Left ventricle myocardium inferior (tissue), 1 donor: ENCODE results near the gene FZD1. TPM values are rescaled to one million over a fixed set of nuclear protein-coding genes. Genes with fewer than 3 reads are reported as not detected.

Experiments used
- DNase-seq: peaks from one replicate; pipeline ENCODE4 v3.0.0-alpha.2; 2020
- H3K27ac ChIP-seq: fragments of 200-600 bp; replicated peaks from 2 replicates; pipeline ENCODE4 v1.8.0; 2021
- H3K27me3 ChIP-seq: fragments of 200-600 bp; 2 replicates; pipeline ENCODE4 v1.8.0; 2021; ENCODE audit warnings: low read depth
- H3K36me3 ChIP-seq: fragments of 200-600 bp; 2 replicates; pipeline ENCODE4 v1.8.0; 2021
- H3K4me1 ChIP-seq: fragments of 200-600 bp; 2 replicates; pipeline ENCODE4 v1.8.0; 2021
- H3K4me3 ChIP-seq: fragments of 200-600 bp; 2 replicates; pipeline ENCODE4 v1.8.0; 2021; ENCODE audit warnings: mild to moderate bottlenecking, moderate library complexity
- H3K9me3 ChIP-seq: fragments of 200-600 bp; replicated peaks from 2 replicates; pipeline ENCODE4 v1.8.0; 2021
- CTCF ChIP-seq: fragments of 200-600 bp; IDR thresholded peaks from 2 replicates; pipeline ENCODE4 v1.8.0; 2021; ENCODE audit warnings: antibody characterized with exemption, mild to moderate bottlenecking, borderline replicate concordance
- intact Hi-C: fragments of 100-400 bp; cut with micrococcal nuclease; formaldehyde crosslinking; loops from one replicate; pipeline ENCODE4 v1.11.0; 2022
- total RNA-seq: library from RNA; stranded (reverse); fragmentation: NEBNext Ultra II Directional; extraction: Animal tissue kit (Norgen Biotek cat#: 25700); gene quantifications from one replicate; pipeline ENCODE4 v1.2.1, GENCODE V29; 2021
- donor health status: DM: no; HTN: yes; CAD: no; lungs with severe emphysema.

FZD1 gene
- total RNA-seq, 1 donor from 2014 or later: 14.1 TPM

GRCh38 chr7:91319351-91319750 is 55.1 kb downstream of the FZD1 start:
- Histone ChIP-seq H3K4me1 (no peaks in the 10 kb centered on the region), H3K27ac (no peak overlapping the region), H3K36me3 (no peaks in the 10 kb centered on the region), H3K27me3 (no peaks in the 10 kb centered on the region), H3K9me3 (no peaks in the 10 kb centered on the region), H3K4me3 (no peak overlapping the region)
- intact Hi-C loops: no loop called here
- TF ChIP-seq CTCF: no peak
- no peak for DNase-seq

- no peaks in the 10 kb centered on the region for H3K9me3 ChIP-seq
- no peaks in the 10 kb centered on the region for H3K36me3 ChIP-seq
- H3K27me3 ChIP-seq: no peaks in the 10 kb centered on the region
- no peak overlapping the region for H3K27ac ChIP-seq
- no peak overlapping the region for H3K4me3 ChIP-seq
- no peaks in the 10 kb centered on the region for H3K4me1 ChIP-seq
- intact Hi-C loops: no loop called here
- TF ChIP-seq CTCF: no peak
- DNase-seq: no peak
Measured at GRCh38 chr7:91320366-91321078, 56.3 kb downstream of the FZD1 start.
